Spleen (tissue), 11 donors: ENCODE measurements around the gene CCDC194. TPM values are rescaled to one million over a fixed set of nuclear protein-coding genes. Genes with fewer than 3 reads are reported as not detected.

Experiments
- DNase-seq: peaks from one replicate; pipeline ENCODE4 v3.0.0-alpha.2; 2020
- H3K27ac ChIP-seq, 8 donors: fragments of 200-600 bp; sonication (generic) in 7 of 8; 1 replicate in 4 of 8; 2 replicates in 4 of 8; pipeline versions ENCODE4 v1.5.0 to v1.8.0; 2016 to 2021; ENCODE audit warnings: inconsistent platforms in 4 of 8, mild to moderate bottlenecking in 4 of 8, moderate library complexity in 1 of 8
- H3K27me3 ChIP-seq, 7 donors: fragments of 200-600 bp; sonication (generic) in 6 of 7; replicated peaks in 1 of 7; 1 replicate in 4 of 7; 2 replicates in 3 of 7; pipeline versions ENCODE4 v1.5.0 to v1.8.0; 2016 to 2021; ENCODE audit warnings: inconsistent platforms in 3 of 7, mild to moderate bottlenecking in 1 of 7
- H3K36me3 ChIP-seq, 6 donors: fragments of 200-600 bp; sonication (generic) in 5 of 6; 1 replicate in 4 of 6; 2 replicates in 2 of 6; pipeline versions ENCODE4 v1.5.0 to v1.8.0; 2016 to 2021; ENCODE audit warnings: inconsistent platforms in 2 of 6
- H3K4me1 ChIP-seq, 6 donors: fragments of 200-600 bp; sonication (generic) in 5 of 6; 1 replicate in 3 of 6; 2 replicates in 3 of 6; pipeline versions ENCODE4 v1.5.0 to v1.8.0; 2016 to 2021; ENCODE audit warnings: inconsistent platforms in 3 of 6
- H3K4me3 ChIP-seq, 8 donors: fragments of 200-600 bp; sonication (generic) in 7 of 8; 1 replicate in 4 of 8; 2 replicates in 4 of 8; pipeline versions ENCODE4 v1.5.0 to v1.8.0; 2016 to 2021; ENCODE audit warnings: inconsistent platforms in 4 of 8, mild to moderate bottlenecking in 4 of 8, moderate library complexity in 2 of 8
- H3K9me3 ChIP-seq, 8 donors: fragments of 200-600 bp; sonication (generic) in 7 of 8; 1 replicate in 4 of 8; 2 replicates in 4 of 8; pipeline versions ENCODE4 v1.5.0 to v1.8.0; 2016 to 2021; ENCODE audit warnings: inconsistent platforms in 4 of 8
- CTCF ChIP-seq, 11 experiments: fragments of 200-600 bp in 7 of 11; fragments of 450-650 bp in 4 of 11; sonication (generic) in 4 of 11; IDR thresholded peaks in 8 of 11; conservative IDR thresholded peaks in 3 of 11; 1 replicate in 7 of 11; 2 replicates in 4 of 11; pipeline versions ENCODE4 v1.4.0 to v1.8.0; 2016 to 2021; ENCODE audit warnings: antibody characterized with exemption in 11 of 11, inconsistent platforms in 4 of 11, mild to moderate bottlenecking in 1 of 11
- POLR2A ChIP-seq, 3 donors: fragments of 450-650 bp; IDR thresholded peaks; one replicate each; pipeline ENCODE4 v1.5.1; 2017; ENCODE audit warnings: antibody characterized with exemption in 3 of 3, mild to moderate bottlenecking in 1 of 3
- POLR2AphosphoS5 ChIP-seq, 3 donors: sonication (generic); formaldehyde crosslinking; IDR thresholded peaks; one replicate each; pipeline ENCODE4 v1.5.1; 2017; ENCODE audit warnings: antibody characterized with exemption in 3 of 3
- WGBS, 5 donors: extraction: QIAGEN DNeasy Blood & Tissue Kit in 3 of 5; methylation state at CpG; one replicate each; pipeline versions ENCODE4 v1.1.5 to v1.1.7; 2013 to 2018; 5-methylcytosine and 5-hydroxymethylcytosine counted together
- intact Hi-C: fragments of 100-400 bp; cut with DNase I; formaldehyde crosslinking; loops from one replicate; pipeline ENCODE4 v1.15.0; 2023; ENCODE audit warnings: low total_unique reads
- polyA plus RNA-seq, 3 donors: library from polyadenylated mRNA; stranded (reverse); fragments of 200-250 nt; gene quantifications; one replicate each; pipeline ENCODE4 v1.2.1, GENCODE V29; 2013
- total RNA-seq, 7 donors: library from RNA; depleted of rRNA in 3 of 7; stranded (reverse); fragments of >200 nt in 3 of 7; fragmentation: NEBNext Ultra II Directional in 4 of 7; extraction: Animal tissue kit (Norgen Biotek cat#: 25700) in 4 of 7; gene quantifications; one replicate each; pipeline versions ENCODE4 v1.1.0 to v1.2.1, GENCODE V29; 2016 to 2021
- donor health status: healthy with polysubstance abuse.
- donor health status: DM: no; HTN: no; CAD: no; lungs with moderate emphysema.
- donor health status: DM: no; HTN: no; CAD: no.
- donor health status: Bipolar disorder and iron deficiency.
- donor health status: healthy.
- donor health status: DM: no; HTN: no; CAD: no.
- donor health status: DM: yes; HTN: yes; CAD: no.

CCDC194 gene
- total and polyA plus RNA-seq, 10 donors, result 0.13 to 2.2 (median 1.4) TPM; not detected in 1

GRCh38 chr19:17419154-17419620, 25.2 kb upstream of the CCDC194 start:
- Histone ChIP-seq H3K27ac (peak overlapping the region; percentile 76 to 91 (median 86)), H3K4me3 (peak overlapping the region; percentile 81 to 91 (median 84)), H3K4me1 (peaks cover under 1 to 28% (median 15%) of the 10 kb centered on the region in 6 donors), H3K36me3 (peaks cover 0 to 45% (median 20%) of the 10 kb centered on the region in 6 donors), H3K9me3 (no peaks in the 10 kb centered on the region), H3K27me3 (no peaks in the 10 kb centered on the region)
- DNase-seq, result no peak
- intact Hi-C loops, result no loop called here
- no peak for TF ChIP-seq POLR2AphosphoS5 (IDR thresholded peaks at IDR 0.05)
- TF ChIP-seq POLR2A (IDR thresholded peaks at IDR 0.05), result no peak
- no peak for TF ChIP-seq CTCF (IDR thresholded peaks at IDR 0.05 in 8 of 11, conservative IDR thresholded peaks at IDR 0.05 in 3 of 11)
- WGBS, 5 donors, result 20 to 37% (median 25%) methylated on average over 8 of the region's 8 CpGs

GRCh38 chr19:17418710-17419109, 24.7 kb upstream of the CCDC194 start:
- Histone ChIP-seq H3K27me3 (no peaks in the 10 kb centered on the region), H3K27ac (peak overlapping the region in 7 of 8 donors; percentile 76 to 91 (median 86)), H3K4me1 (peaks cover 5 to 33% (median 18%) of the 10 kb centered on the region in 6 donors), H3K4me3 (peak overlapping the region in 3 of 8 donors; percentile 83 to 91 (median 86)), H3K9me3 (no peaks in the 10 kb centered on the region), H3K36me3 (peaks cover 0 to 46% (median 23%) of the 10 kb centered on the region in 6 donors)
- 64 to 77% (median 71%) methylated on average over 3 of the region's 3 CpGs for WGBS, 5 donors
- no peak for DNase-seq
- TF ChIP-seq CTCF (IDR thresholded peaks at IDR 0.05 in 8 of 11, conservative IDR thresholded peaks at IDR 0.05 in 3 of 11), result no peak
- TF ChIP-seq POLR2AphosphoS5 (IDR thresholded peaks at IDR 0.05), result no peak
- TF ChIP-seq POLR2A (IDR thresholded peaks at IDR 0.05), result no peak
- intact Hi-C loops, result no loop called here

- 82 to 94% (median 93%) methylated on average over 6 of the region's 6 CpGs for WGBS, 5 donors
- H3K27me3 ChIP-seq, result no peaks in the 10 kb centered on the region
- no peak for TF ChIP-seq POLR2AphosphoS5 (IDR thresholded peaks at IDR 0.05)
- TF ChIP-seq POLR2A (IDR thresholded peaks at IDR 0.05), result no peak
- TF ChIP-seq CTCF (IDR thresholded peaks at IDR 0.05 in 8 of 11, conservative IDR thresholded peaks at IDR 0.05 in 3 of 11), result no peak
- H3K4me1 ChIP-seq, result peaks cover 5 to 49% (median 31%) of the 10 kb centered on the region in 6 donors
- intact Hi-C loops, result no loop called here
- H3K27ac ChIP-seq, result no peak overlapping the region
- no peak for DNase-seq
- no peak overlapping the region for H3K4me3 ChIP-seq
- H3K36me3 ChIP-seq, result peaks cover 0 to 56% (median 30%) of the 10 kb centered on the region in 6 donors
- H3K9me3 ChIP-seq, result no peaks in the 10 kb centered on the region
Measured at GRCh38 chr19:17415121-17415520, 21.1 kb upstream of the CCDC194 start.

- Histone ChIP-seq H3K27ac (peak overlapping the region; percentile 42 to 82 (median 70)), H3K4me3 (no peak overlapping the region), H3K4me1 (peaks cover 5 to 53% (median 27%) of the 10 kb centered on the region in 6 donors), H3K36me3 (peaks cover 0 to 63% (median 30%) of the 10 kb centered on the region in 6 donors), H3K9me3 (no peaks in the 10 kb centered on the region), H3K27me3 (no peaks in the 10 kb centered on the region)
- no peak for TF ChIP-seq POLR2A (IDR thresholded peaks at IDR 0.05)
- TF ChIP-seq CTCF (IDR thresholded peaks at IDR 0.05 in 8 of 11, conservative IDR thresholded peaks at IDR 0.05 in 3 of 11), result no peak
- TF ChIP-seq POLR2AphosphoS5 (IDR thresholded peaks at IDR 0.05), result no peak
- DNase-seq, result no peak
- intact Hi-C loops, result no loop called here
- WGBS, 5 donors, result 93 to 99% (median 94%) methylated on average over 8 of the region's 8 CpGs
Measured at GRCh38 chr19:17414097-17414496, 20.1 kb upstream of the CCDC194 start.
